HepG2 (cell line): Measurements from ENCODE around the gene AHSP. TPM values are rescaled to one million over a fixed set of nuclear protein-coding genes. Genes with fewer than 3 reads are reported as not detected.
A peak's percentile ranks its signal among the peaks of the same experiment; 100 is the strongest.

Source experiments
- AGO2 ChIP-seq: fragments of 200-400 bp; formaldehyde crosslinking; optimal IDR thresholded peaks from 2 replicates; pipeline ENCODE3; 2017; ENCODE audit warnings: mild to moderate bottlenecking, low read depth, low read length, moderate library complexity
- GTF3A ChIP-seq: sonication (generic); formaldehyde crosslinking; conservative IDR thresholded peaks from 2 replicates; pipeline ENCODE4 v1.4.0; 2020; ENCODE audit warnings: mild to moderate bottlenecking, missing genetic modification reagents
- RBFOX2 ChIP-seq: fragments of 200-400 bp; formaldehyde crosslinking; IDR thresholded peaks from 2 replicates; pipeline ENCODE4 v1.6.1; 2017; ENCODE audit warnings: low read depth, mild to moderate bottlenecking, low read length
- SMC3 ChIP-seq: IDR thresholded peaks from 2 replicates; pipeline ENCODE4 v1.6.1; 2011; ENCODE audit warnings: low read length, improper control_type of control experiment
- UBTF ChIP-seq: sonication (generic); formaldehyde crosslinking; IDR thresholded peaks from 2 replicates; pipeline ENCODE4 v1.4.0; 2020; ENCODE audit warnings: mild to moderate bottlenecking, missing genetic modification reagents
- ZFP62 ChIP-seq: sonication (generic); formaldehyde crosslinking; IDR thresholded peaks from 2 replicates; pipeline ENCODE4 v1.4.0; 2020; ENCODE audit warnings: missing genetic modification reagents
- ZKSCAN8 ChIP-seq: IDR thresholded peaks from 2 replicates; pipeline ENCODE4 v1.6.1; 2016; ENCODE audit warnings: borderline replicate concordance, missing genetic modification reagents, missing compliant biosample characterization
- ZNF160 ChIP-seq: sonication (generic); formaldehyde crosslinking; IDR thresholded peaks from 2 replicates; pipeline ENCODE4 v1.8.0; 2022; ENCODE audit warnings: mild to moderate bottlenecking, inconsistent platforms, missing genetic modification reagents
- ZNF17 ChIP-seq: sonication (generic); formaldehyde crosslinking; IDR thresholded peaks from 2 replicates; pipeline ENCODE4 v1.5.0; 2020; ENCODE audit warnings: mild to moderate bottlenecking, missing genetic modification reagents
- ZNF296 ChIP-seq: sonication (generic); formaldehyde crosslinking; conservative IDR thresholded peaks from 2 replicates; pipeline ENCODE4 v1.5.0; 2020; ENCODE audit warnings: mild to moderate bottlenecking, missing genetic modification reagents
- ZNF326 ChIP-seq: sonication (generic); formaldehyde crosslinking; IDR thresholded peaks from 2 replicates; pipeline ENCODE4 v1.4.0; 2020; ENCODE audit warnings: missing genetic modification reagents, borderline replicate concordance
- ZNF354B ChIP-seq: sonication (generic); formaldehyde crosslinking; IDR thresholded peaks from 2 replicates; pipeline ENCODE4 v1.8.0; 2022; ENCODE audit warnings: mild to moderate bottlenecking, missing genetic modification reagents
- ZNF430 ChIP-seq: sonication (generic); formaldehyde crosslinking; IDR thresholded peaks from 2 replicates; pipeline ENCODE4 v1.9.0; 2021; ENCODE audit warnings: mild to moderate bottlenecking, missing genetic modification reagents
- ZNF510 ChIP-seq: sonication (generic); formaldehyde crosslinking; IDR thresholded peaks from 2 replicates; pipeline ENCODE4 v1.4.0; 2020; ENCODE audit warnings: low read depth, mild to moderate bottlenecking, missing genetic modification reagents
- ZNF878 ChIP-seq: sonication (generic); formaldehyde crosslinking; IDR thresholded peaks from 2 replicates; pipeline ENCODE4 v1.8.1; 2023; ENCODE audit warnings: mild to moderate bottlenecking, missing genetic modification reagents, moderate library complexity
- polyA plus RNA-seq, 8 experiments: library from polyadenylated mRNA; depleted of rRNA in 3 of 8; stranded (reverse) in 7 of 8; unstranded in 1 of 8; fragments of >200 nt; fragmentation: Illumina TruSeq in 4 of 8; extraction: Trizol in 4 of 8; gene quantifications; 2 replicates each; pipeline versions ENCODE4 v1.2.1 to v1.2.3, GENCODE V29; 2011 to 2016; ENCODE audit warnings: low read depth in 4 of 8, missing spikeins in 1 of 8, mixed read lengths in 1 of 8; ENCODE audit not compliant: insufficient read depth in 1 of 8
- total RNA-seq, 5 experiments: library from RNA; depleted of rRNA; stranded (reverse); fragments of >200 nt; fragmentation: Illumina TruSeq; extraction: Trizol; gene quantifications; 2 replicates each; pipeline ENCODE4 v1.2.3, GENCODE V29; 2016; ENCODE audit warnings: low read depth in 1 of 5
- TF ChIP-seq, protein P1 (sequence below): sonication (generic); formaldehyde crosslinking; IDR thresholded peaks from 2 replicates; pipeline ENCODE4 v1.5.0; 2020; ENCODE audit warnings: missing genetic modification reagents
- TF ChIP-seq, protein P2 (sequence below): sonication (generic); formaldehyde crosslinking; IDR thresholded peaks from 2 replicates; pipeline ENCODE4 v1.4.0; 2020; ENCODE audit warnings: missing genetic modification reagents, mild to moderate bottlenecking, borderline replicate concordance
- TF ChIP-seq, protein P3 (sequence below): sonication (generic); formaldehyde crosslinking; IDR thresholded peaks from 2 replicates; pipeline ENCODE4 v1.4.0; 2020; ENCODE audit warnings: missing genetic modification reagents

Gene AHSP
- total and polyA plus RNA-seq, 2 of the 13 experiments (the other 11 are each of a cell fraction or from before 2014, with no cell fraction given) = not detected

DNA sequence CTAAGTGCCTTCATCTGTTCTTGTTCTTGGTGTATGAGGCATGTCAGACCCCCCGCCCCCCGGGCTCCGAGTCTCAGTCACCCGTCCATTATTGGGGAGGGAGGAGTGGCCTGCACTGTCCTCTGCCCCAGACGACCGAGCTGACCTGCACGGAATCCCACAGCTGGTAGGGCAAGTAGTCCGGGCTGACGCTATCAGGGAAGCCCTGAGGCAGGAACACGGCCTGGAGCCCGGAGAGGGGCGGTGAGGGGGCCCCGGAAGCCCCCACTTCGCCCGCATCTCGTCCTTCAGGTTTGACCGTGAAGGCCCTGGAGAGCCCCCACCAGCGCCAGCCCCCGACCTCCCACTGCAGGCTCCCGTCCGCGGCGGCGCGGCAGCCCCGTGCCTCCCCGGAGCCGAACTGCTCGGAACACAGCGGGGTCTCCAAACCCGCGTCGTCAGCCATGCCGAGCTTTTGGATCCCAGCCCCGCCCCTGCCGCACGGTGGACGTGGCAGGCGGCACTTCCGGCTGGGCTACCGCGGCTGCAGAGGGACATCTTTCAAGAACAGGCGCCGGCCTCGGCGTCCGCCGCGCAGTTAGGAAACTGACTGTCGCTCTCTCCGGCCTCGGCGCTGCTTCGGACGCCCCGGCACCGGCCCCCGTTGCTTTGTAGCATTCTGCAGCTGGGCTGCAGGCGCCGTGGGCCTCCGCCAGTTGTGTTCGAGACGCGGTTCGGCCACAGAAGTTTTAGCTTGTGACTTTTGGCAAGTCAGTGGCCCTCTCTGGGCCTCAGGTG lies 19.6 kb upstream of the AHSP start, which contains the start of gene RUSF1 (continued):
- TF ChIP-seq ZNF160 (peak; percentile 95; the same call in 1 of the 2 replicates), ZNF878 (CRISPR knock-in tag) (no peak; the same call in 1 of the 2 replicates), ZNF354B (no peak; the same call in 1 of the 2 replicates), ZNF326 (CRISPR knock-in tag) (no peak), ZKSCAN8 (peak; percentile 90), UBTF (peak; percentile 94), ZNF430 (peak; percentile 96; the same call in 1 of the 2 replicates), ZNF510 (CRISPR knock-in tag) (peak; percentile 89; the same call in 1 of the 2 replicates), ZNF17 (CRISPR knock-in tag) (no peak), ZNF296 (CRISPR knock-in tag) (no peak; the same call in 1 of the 2 replicates), SMC3 (no peak), ZFP62 (CRISPR knock-in tag) (no peak), AGO2 (peak; percentile 89), RBFOX2 (peak; percentile 100), GTF3A (peak; percentile 93; the same call in 1 of the 2 replicates)
- TF ChIP-seq, protein P1, sequence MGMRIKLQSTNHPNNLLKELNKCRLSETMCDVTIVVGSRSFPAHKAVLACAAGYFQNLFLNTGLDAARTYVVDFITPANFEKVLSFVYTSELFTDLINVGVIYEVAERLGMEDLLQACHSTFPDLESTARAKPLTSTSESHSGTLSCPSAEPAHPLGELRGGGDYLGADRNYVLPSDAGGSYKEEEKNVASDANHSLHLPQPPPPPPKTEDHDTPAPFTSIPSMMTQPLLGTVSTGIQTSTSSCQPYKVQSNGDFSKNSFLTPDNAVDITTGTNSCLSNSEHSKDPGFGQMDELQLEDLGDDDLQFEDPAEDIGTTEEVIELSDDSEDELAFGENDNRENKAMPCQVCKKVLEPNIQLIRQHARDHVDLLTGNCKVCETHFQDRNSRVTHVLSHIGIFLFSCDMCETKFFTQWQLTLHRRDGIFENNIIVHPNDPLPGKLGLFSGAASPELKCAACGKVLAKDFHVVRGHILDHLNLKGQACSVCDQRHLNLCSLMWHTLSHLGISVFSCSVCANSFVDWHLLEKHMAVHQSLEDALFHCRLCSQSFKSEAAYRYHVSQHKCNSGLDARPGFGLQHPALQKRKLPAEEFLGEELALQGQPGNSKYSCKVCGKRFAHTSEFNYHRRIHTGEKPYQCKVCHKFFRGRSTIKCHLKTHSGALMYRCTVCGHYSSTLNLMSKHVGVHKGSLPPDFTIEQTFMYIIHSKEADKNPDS (CRISPR knock-in tag) = no peak
- TF ChIP-seq, protein P2, sequence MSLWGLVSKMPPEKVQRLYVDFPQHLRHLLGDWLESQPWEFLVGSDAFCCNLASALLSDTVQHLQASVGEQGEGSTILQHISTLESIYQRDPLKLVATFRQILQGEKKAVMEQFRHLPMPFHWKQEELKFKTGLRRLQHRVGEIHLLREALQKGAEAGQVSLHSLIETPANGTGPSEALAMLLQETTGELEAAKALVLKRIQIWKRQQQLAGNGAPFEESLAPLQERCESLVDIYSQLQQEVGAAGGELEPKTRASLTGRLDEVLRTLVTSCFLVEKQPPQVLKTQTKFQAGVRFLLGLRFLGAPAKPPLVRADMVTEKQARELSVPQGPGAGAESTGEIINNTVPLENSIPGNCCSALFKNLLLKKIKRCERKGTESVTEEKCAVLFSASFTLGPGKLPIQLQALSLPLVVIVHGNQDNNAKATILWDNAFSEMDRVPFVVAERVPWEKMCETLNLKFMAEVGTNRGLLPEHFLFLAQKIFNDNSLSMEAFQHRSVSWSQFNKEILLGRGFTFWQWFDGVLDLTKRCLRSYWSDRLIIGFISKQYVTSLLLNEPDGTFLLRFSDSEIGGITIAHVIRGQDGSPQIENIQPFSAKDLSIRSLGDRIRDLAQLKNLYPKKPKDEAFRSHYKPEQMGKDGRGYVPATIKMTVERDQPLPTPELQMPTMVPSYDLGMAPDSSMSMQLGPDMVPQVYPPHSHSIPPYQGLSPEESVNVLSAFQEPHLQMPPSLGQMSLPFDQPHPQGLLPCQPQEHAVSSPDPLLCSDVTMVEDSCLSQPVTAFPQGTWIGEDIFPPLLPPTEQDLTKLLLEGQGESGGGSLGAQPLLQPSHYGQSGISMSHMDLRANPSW (CRISPR knock-in tag) = peak; percentile 93
- TF ChIP-seq, protein P3, sequence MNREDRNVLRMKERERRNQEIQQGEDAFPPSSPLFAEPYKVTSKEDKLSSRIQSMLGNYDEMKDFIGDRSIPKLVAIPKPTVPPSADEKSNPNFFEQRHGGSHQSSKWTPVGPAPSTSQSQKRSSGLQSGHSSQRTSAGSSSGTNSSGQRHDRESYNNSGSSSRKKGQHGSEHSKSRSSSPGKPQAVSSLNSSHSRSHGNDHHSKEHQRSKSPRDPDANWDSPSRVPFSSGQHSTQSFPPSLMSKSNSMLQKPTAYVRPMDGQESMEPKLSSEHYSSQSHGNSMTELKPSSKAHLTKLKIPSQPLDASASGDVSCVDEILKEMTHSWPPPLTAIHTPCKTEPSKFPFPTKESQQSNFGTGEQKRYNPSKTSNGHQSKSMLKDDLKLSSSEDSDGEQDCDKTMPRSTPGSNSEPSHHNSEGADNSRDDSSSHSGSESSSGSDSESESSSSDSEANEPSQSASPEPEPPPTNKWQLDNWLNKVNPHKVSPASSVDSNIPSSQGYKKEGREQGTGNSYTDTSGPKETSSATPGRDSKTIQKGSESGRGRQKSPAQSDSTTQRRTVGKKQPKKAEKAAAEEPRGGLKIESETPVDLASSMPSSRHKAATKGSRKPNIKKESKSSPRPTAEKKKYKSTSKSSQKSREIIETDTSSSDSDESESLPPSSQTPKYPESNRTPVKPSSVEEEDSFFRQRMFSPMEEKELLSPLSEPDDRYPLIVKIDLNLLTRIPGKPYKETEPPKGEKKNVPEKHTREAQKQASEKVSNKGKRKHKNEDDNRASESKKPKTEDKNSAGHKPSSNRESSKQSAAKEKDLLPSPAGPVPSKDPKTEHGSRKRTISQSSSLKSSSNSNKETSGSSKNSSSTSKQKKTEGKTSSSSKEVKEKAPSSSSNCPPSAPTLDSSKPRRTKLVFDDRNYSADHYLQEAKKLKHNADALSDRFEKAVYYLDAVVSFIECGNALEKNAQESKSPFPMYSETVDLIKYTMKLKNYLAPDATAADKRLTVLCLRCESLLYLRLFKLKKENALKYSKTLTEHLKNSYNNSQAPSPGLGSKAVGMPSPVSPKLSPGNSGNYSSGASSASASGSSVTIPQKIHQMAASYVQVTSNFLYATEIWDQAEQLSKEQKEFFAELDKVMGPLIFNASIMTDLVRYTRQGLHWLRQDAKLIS = 0 out of 2 replicates have a peak, but pooled peaks have one; percentile 63
